Measurements from ENCODE around the gene LAMA2.

LAMA2 gene

GRCh38 chr6:128993166-128993565 lies 110.2 kb downstream of the LAMA2 start:
- no peak overlapping the region for H3K4me3 ChIP-seq (replicated peaks; ENCODE audit: low read depth, low read length)
- TF ChIP-seq, protein P1, sequence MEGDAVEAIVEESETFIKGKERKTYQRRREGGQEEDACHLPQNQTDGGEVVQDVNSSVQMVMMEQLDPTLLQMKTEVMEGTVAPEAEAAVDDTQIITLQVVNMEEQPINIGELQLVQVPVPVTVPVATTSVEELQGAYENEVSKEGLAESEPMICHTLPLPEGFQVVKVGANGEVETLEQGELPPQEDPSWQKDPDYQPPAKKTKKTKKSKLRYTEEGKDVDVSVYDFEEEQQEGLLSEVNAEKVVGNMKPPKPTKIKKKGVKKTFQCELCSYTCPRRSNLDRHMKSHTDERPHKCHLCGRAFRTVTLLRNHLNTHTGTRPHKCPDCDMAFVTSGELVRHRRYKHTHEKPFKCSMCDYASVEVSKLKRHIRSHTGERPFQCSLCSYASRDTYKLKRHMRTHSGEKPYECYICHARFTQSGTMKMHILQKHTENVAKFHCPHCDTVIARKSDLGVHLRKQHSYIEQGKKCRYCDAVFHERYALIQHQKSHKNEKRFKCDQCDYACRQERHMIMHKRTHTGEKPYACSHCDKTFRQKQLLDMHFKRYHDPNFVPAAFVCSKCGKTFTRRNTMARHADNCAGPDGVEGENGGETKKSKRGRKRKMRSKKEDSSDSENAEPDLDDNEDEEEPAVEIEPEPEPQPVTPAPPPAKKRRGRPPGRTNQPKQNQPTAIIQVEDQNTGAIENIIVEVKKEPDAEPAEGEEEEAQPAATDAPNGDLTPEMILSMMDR (IDR thresholded peaks at IDR 0.05; ENCODE audit: low read length, missing control alignments), result no peak
- no peak for DNase-seq (ENCODE audit: low read depth)

- TF ChIP-seq, protein P1 (IDR thresholded peaks at IDR 0.05; ENCODE audit: low read length, missing control alignments), result no peak
- no peak for DNase-seq (ENCODE audit: low read depth)
- H3K4me3 ChIP-seq (replicated peaks; ENCODE audit: low read depth, low read length), result no peak overlapping the region
Observed at GRCh38 chr6:128997880-128998279, 114.9 kb downstream of the LAMA2 start.

DNA sequence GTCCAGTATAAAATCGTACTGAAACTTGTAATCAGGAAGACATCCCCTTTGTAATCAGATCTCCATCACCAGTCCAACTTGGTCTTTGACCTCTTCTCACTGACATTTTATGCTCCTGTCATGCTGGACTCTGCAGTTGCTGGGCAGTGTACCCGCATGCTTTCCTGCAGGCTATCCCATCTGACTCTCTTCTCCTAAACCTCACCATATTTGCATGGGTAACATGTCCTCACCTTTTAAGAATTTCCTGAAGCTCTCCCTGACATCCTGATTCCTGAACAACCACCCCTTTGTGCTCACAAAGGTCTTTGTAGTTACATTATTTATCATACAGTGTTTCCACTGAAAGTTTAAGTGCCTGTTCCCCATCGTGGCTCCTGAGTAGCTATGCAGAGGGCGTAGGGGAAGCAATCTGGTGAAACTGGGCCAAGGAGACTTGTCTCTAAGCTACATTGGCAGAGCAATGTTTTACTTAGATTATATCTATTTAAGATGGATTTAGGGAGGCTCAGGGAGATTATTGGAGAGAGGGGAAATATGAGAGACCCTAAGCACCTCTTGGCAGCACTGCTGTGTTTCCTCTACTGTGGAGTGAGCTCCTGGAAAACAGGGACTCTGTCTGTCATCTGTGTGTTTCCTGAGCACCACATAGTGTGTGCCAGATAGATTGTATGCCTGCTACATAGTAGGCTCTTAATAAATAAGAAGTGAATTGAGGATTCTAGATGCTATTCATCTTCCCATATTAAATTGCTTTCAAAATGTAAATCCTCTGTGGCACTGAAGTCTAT lies 124.0 kb downstream of the LAMA2 start:
- DNase-seq (ENCODE audit: low read depth), result peak; percentile 3
- TF ChIP-seq, protein P1 (IDR thresholded peaks at IDR 0.05; ENCODE audit: low read length, missing control alignments), result no peak
- H3K4me3 ChIP-seq (replicated peaks; ENCODE audit: low read depth, low read length), result no peak overlapping the region

DNA sequence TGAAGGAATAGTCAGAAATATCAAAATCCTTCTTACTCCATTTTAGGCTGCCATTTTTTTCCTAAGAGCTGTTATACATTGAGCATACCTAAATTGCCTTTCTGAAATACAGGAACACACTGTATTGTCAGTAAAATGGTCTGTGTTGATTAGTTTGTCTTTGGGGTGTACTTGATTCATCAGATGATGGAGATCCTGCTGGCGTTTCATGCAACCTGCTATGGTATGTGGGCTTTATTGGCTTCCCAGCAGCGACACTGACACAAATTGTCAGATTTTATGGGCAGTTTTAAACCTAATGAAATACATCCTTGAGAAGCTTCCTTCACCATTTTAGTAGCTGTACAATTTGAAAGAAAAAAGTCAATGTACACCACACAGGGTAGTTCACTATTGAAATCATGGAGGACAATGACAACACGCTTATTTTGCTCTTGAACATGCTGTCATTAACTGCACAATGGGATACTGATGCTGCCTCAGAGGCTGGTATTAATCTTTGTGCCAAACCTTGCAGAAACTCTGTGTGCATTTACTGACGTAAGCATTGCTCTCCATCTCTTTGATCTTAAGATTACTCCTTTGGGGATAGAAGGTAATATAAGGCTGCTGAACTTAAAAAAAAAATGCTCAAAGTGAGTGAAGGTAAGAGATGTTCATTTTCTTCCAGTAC lies 124.9 kb downstream of the LAMA2 start:
- no peak overlapping the region for H3K4me3 ChIP-seq (replicated peaks; ENCODE audit: low read depth, low read length)
- TF ChIP-seq, protein P1 (IDR thresholded peaks at IDR 0.05; ENCODE audit: low read length, missing control alignments), result no peak
- no peak for DNase-seq (ENCODE audit: low read depth)

GRCh38 chr6:129008591-129008990 lies 125.7 kb downstream of the LAMA2 start:
- TF ChIP-seq, protein P1 (IDR thresholded peaks at IDR 0.05; ENCODE audit: low read length, missing control alignments), result no peak
- no peak for DNase-seq (ENCODE audit: low read depth)
- H3K4me3 ChIP-seq (replicated peaks; ENCODE audit: low read depth, low read length), result no peak overlapping the region

DNA sequence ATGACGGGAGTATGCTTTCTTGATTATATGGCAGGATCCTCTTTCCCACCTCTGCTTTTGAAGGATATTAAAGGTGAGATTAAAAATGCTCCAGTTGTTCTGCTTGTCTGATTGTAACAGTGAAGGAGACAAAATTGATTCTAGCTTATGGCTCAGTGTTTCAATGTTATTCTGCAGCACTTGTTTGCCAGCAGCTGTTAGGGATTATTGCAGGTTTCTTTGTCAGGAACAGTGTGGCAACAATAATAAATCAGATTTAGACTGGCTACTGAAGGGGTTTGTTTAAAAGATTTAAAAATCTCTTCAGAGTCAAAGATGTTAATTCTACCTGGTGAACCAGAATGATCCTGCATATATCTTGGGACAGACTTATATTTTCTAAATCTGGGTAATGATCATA lies 126.9 kb downstream of the LAMA2 start:
- no peak overlapping the region for H3K4me3 ChIP-seq (replicated peaks; ENCODE audit: low read depth, low read length)
- no peak for DNase-seq (ENCODE audit: low read depth)
- TF ChIP-seq, protein P1 (IDR thresholded peaks at IDR 0.05; ENCODE audit: low read length, missing control alignments), result no peak

Data from fibroblast of pulmonary artery (primary cell).